Stimulated activated CD4-positive, alpha-beta T cell treated with anti-CD3 and anti-CD28 coated beads, Interleukin-2, amount 100 ng/mL, for 4 hours (primary cell): ENCODE data around the gene CCDC9B.

Experiments
- DNase-seq: peaks from one replicate; pipeline ENCODE4 v3.0.0-alpha.2; 2020; ENCODE audit warnings: low read depth

Gene CCDC9B

DNA sequence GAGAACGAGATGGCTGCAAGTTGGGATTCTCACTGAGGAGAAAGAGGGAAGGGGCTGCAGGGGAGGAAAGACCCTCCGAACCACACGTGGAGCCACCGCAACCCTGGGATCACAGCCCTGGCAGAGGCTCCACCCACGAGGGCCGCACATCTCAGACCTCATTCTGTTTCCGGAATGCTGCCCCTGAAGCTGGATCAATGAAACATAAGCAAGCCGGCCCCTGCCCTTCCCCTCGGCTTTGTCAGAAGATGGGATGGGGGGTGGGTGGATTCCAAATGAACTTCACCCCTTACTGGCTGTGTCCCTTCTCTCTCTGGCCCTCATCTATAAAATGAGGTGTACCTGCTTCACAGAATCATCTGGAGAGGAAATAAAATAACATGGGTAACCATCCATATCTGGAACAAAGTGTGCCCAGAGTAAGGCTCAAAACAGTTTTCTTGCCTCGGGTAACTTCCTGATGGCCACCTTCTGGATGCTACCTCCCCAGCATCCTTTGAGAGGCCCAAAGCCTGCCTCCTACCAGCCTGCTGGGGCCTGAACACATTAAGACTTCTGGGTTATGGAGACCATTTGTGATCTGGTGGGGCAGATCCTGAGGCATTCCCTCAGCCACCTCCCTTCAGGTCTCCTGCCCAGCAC, 4.6 kb upstream of the CCDC9B start:
- DNase-seq: no peak

- peak; percentile 57 for DNase-seq
Measured at GRCh38 chr15:40344631-40345120, 3.9 kb upstream of the CCDC9B start.

GRCh38 chr15:40344217-40344616, 3.5 kb upstream of the CCDC9B start:
- DNase-seq: no peak

DNA sequence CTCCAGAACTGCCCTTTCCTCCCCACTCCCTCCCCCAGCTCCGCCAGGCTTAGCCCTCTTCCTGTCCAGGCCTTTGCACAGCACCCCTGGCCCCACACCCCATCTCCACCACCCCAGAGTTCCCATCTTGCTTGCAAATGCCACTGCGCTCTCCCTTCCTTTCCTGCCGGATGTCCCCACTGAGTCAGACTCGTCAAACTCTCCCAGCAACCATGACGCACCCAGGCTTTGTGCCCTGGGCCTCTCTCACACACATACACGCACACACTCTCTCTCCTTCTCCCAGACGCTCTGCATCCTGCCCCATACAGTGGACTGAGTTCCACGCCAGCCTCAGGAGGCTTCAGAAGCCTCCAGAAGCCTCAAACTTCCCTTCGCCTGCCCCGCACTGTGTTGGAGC, 2.8 kb upstream of the CCDC9B start:
- no peak for DNase-seq

DNA sequence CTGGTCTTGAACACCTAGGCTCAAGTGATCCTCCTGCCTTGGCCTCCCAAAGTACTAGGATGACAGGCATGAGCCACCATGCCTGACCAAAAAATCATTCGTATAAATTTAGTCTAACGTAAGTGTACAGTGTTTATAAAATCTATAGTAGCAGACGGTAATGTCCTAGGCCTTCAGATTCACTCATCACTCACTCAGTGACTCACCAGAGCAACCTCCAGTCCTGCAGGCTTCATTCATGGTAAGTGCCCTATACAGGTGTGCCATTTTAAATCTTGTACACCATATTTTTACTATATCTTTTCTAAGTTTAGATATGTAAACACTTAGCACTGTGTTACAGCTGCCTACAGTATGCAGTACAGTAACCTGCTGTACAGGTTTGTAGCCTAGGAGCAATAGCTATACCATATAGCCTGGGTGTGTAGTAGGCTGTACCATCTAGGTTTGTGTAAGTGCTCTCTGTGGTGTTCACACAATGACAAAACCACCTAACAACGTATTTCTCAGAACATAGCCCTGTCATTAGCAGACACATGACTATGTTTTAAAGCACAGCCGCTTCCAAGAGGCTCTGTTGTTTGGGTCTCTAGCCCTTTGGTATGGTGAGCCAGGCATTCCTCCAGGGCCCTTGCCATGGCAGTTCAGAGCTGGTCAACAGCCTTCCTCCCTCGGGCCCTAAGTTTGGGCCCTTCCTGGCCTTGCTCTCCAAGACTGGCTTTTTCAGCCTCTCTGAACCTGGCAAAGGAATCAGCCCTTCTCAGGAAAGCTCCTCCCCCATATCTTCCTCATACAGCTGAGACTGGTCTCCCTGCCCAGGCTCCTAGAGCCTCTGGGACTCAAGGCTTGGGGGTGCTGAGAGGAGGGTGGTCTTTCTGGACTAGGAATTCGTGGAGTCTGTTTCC, 1.9 kb upstream of the CCDC9B start:
- DNase-seq: no peak

GRCh38 chr15:40340038-40340739, 550 bp downstream of the CCDC9B start:
- no peak for DNase-seq

DNA sequence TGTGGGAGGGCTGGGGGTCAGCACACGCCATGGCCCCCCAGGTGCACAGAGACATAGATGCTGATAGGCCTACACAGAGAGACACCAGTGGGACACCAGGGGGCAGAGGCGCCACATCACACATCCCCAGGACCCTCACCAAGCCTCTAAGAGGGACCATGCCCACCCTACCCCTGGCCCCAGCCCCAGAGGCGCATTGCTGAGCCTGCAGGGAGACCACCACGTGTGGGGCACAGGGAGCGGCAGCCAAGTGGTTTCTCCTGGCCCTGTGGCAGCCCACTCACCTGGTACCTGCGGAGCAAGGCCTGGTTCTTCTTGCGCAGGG, 1.2 kb downstream of the CCDC9B start:
- no peak for DNase-seq

- no peak for DNase-seq
Measured at GRCh38 chr15:40338921-40339620, 1.7 kb downstream of the CCDC9B start.

GRCh38 chr15:40338041-40338657, 2.6 kb downstream of the CCDC9B start:
- DNase-seq: peak; percentile 68

DNA sequence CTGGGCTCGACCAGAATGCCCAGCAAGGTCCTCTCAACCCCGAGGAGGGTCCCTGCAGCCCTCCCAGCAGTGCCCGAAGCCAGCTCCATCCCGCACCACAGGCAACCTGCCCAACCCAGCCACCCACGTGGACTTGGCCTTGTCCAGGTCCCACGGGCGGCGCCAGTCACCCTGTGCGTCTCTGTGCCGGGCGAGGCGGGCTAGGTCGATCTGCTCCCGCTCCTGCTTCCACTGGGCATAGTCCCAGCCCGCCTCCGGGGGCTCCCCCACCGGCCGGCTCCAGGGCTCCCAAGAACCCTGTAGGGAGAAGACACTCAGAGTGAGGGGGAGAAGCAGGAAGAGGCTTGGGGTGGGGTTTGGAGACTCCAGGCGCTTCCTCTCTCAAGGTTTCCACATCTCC, 3.1 kb downstream of the CCDC9B start:
- no peak for DNase-seq

DNA sequence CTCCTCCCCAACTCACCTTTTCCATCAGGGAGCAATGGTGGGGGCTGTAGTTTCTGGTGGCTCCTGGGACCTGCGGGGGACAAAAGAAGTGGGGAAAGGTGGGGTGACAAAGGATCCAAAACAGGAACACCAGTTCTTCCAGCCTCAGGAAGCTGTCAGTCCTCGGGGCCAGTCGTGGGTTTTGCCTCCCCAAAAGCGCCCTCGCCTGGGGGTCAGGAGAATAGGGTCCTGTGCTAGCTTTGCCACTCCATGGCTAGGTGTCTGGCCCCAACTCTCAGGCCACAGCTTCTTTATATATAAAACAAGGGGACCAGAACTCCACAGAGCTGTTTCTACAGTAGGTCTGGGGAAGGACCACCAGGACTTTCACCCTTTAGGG, 4.0 kb downstream of the CCDC9B start:
- no peak for DNase-seq

DNA sequence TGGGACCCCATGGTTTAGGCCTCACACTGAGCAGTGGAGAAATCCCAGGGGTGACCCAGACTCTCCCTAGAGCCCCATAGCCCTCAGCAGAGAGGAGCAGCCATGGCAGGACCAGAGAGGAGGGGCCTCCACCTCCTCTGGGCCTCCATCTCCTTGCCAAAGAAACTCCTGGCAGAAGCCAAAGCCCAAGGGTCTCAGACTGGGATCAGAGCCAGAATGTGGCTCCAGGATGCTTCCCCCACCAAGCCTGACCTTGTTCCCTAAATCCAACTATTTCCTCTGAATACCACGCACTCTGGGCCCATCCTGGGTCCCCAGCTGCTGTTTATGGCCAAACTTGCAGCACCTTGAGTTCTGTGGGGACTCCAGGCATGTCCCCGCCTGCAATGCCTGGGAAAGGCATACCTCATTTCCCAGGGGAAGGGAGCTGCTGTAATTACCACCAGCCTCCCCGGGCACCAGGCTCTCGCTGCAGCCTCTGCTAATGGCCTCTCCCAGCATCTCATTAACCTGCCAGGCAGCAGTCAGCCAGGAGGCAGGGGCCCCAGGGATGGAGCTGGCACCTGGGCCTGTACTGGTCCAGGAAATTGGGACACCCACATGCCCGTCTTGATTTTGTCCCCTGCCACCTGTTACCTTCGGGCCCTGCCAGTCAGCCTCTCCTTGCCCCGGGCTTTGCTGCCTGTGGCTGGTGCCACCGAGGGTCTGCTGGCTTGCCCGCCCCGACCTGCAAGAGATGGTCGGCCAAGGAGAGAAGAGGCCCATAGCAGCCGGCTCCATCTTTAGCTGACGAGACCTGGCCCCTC, 4.6 kb downstream of the CCDC9B start:
- no peak for DNase-seq

GRCh38 chr15:40334941-40335795, 5.6 kb downstream of the CCDC9B start:
- DNase-seq: no peak

DNA sequence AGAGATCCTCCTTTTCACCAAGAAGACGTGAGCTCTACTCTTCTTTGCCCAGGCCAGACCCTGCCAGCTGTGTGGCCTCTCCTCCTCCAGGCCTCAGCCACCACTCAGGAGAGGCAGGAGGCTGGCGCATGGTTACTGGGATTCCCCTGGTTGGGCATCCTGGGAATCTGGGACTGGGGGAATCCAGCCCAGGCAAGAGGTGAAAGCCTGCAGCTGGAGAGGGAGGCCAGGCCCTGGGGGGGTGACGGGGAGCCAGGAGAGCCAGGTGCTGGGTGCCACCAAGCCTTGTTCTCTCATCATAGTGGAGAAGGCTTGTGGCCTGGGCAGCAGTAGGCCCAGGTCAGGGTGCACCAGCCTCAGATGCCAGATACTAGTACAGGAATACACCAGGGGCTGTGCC, 6.2 kb downstream of the CCDC9B start:
- DNase-seq: no peak

GRCh38 chr15:40333922-40334492, 6.7 kb downstream of the CCDC9B start:
- no peak for DNase-seq

GRCh38 chr15:40332113-40332781, 8.5 kb downstream of the CCDC9B start:
- DNase-seq: no peak

GRCh38 chr15:40331637-40332036, 9.1 kb downstream of the CCDC9B start:
- no peak for DNase-seq

GRCh38 chr15:40331026-40331425, 9.7 kb downstream of the CCDC9B start:
- DNase-seq: no peak

DNA sequence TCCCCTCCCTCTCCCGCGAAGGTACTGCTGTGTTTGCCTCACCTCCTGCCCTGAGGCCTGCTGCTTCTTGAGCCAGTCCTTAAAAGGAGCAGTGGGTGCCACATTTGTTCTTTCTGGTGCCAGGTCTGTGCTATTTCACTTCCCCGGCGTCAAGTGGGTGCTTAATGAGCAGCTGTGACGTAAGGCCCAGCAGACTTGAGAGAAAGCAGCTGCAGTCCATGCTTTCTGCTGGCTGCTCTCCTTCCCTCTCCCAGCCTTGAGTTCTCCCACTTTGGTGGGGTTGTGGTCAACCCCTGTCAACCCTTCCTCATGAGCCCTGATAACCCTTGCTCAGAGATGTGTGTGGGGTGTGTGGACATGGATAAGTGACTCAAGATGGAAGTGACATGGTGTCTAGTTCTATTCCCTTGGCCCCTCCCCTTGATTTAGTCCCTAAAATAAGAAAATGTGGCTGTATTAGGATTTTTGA, 10.3 kb downstream of the CCDC9B start:
- no peak for DNase-seq
